Dendritic cell treated with granulocyte-macrophage colony-stimulating factor and Interleukin-4, amounts not matched to agents 40 ng/mL and 50 ng/mL, for 4 days (primary cell): ENCODE data around the gene COLEC12.
"Not testable (repeated sequence)": the region's sequence is repeated elsewhere in the genome, so short reads cannot be mapped to it uniquely, and the experiment has no call there.

Experiments
- H3K27ac Mint-ChIP-seq: one replicate; pipeline ENCODE4 v1.8.0; 2022; ENCODE audit warnings: mild to moderate bottlenecking, mixed read lengths
- H3K27me3 Mint-ChIP-seq: one replicate; pipeline ENCODE4 v1.8.0; 2022; ENCODE audit warnings: mild to moderate bottlenecking, mixed read lengths
- H3K36me3 Mint-ChIP-seq: one replicate; pipeline ENCODE4 v1.8.0; 2022; ENCODE audit warnings: low read depth, mixed read lengths
- H3K4me1 Mint-ChIP-seq: one replicate; pipeline ENCODE4 v1.8.0; 2022; ENCODE audit warnings: low read depth, mixed read lengths
- H3K4me3 Mint-ChIP-seq: one replicate; pipeline ENCODE4 v1.8.0; 2022; ENCODE audit warnings: mild to moderate bottlenecking, moderate library complexity, mixed read lengths
- H3K9me3 Mint-ChIP-seq: one replicate; pipeline ENCODE4 v1.8.0; 2022; ENCODE audit warnings: mixed read lengths
- intact Hi-C: fragments of 100-400 bp; cut with micrococcal nuclease; formaldehyde crosslinking; loops from one replicate; pipeline ENCODE4 v1.15.0; 2022

Gene COLEC12

GRCh38 chr18:319720-320119 lies 180.8 kb downstream of the COLEC12 start:
- peaks cover 16% of the 10 kb centered on the region for H3K4me1 Mint-ChIP-seq
- intact Hi-C loops, result loop anchor here (5.0 kb wide), 1 partner anchor 32 kb away; no protein-coding TSS in a partner anchor
- no peaks in the 10 kb centered on the region for H3K9me3 Mint-ChIP-seq
- no peaks in the 10 kb centered on the region for H3K36me3 Mint-ChIP-seq
- H3K4me3 Mint-ChIP-seq, result no peak overlapping the region
- no peak overlapping the region for H3K27ac Mint-ChIP-seq
- H3K27me3 Mint-ChIP-seq, result no peaks in the 10 kb centered on the region

- Mint-ChIP-seq H3K27ac (no peak overlapping the region), H3K36me3 (no peaks in the 10 kb centered on the region)
- intact Hi-C loops, result no loop called here
These were observed 181.7 kb downstream of the COLEC12 start for GRCh38 chr18:318791-319291.

GRCh38 chr18:317618-318017 lies 182.9 kb downstream of the COLEC12 start:
- no peak overlapping the region for H3K27ac Mint-ChIP-seq
- peaks cover 6% of the 10 kb centered on the region for H3K4me1 Mint-ChIP-seq
- H3K27me3 Mint-ChIP-seq, result no peaks in the 10 kb centered on the region
- intact Hi-C loops, result no loop called here
- no peaks in the 10 kb centered on the region for H3K36me3 Mint-ChIP-seq
- no peak overlapping the region for H3K4me3 Mint-ChIP-seq
- H3K9me3 Mint-ChIP-seq, result no peaks in the 10 kb centered on the region

More at GRCh38 chr18:318791-319291, 181.7 kb downstream of the COLEC12 start:
- H3K4me1 Mint-ChIP-seq, result peaks cover 16% of the 10 kb centered on the region
- no peaks in the 10 kb centered on the region for H3K9me3 Mint-ChIP-seq
- no peak overlapping the region for H3K4me3 Mint-ChIP-seq
- no peaks in the 10 kb centered on the region for H3K27me3 Mint-ChIP-seq

GRCh38 chr18:316393-316792 lies 184.1 kb downstream of the COLEC12 start:
- Mint-ChIP-seq H3K4me3 (no peak overlapping the region), H3K27ac (no peak overlapping the region), H3K4me1 (no peaks in the 10 kb centered on the region), H3K9me3 (no peaks in the 10 kb centered on the region), H3K36me3 (no peaks in the 10 kb centered on the region), H3K27me3 (no peaks in the 10 kb centered on the region)
- intact Hi-C loops, result no loop called here

GRCh38 chr18:313931-314330 lies 186.6 kb downstream of the COLEC12 start:
- Mint-ChIP-seq H3K27ac (no peak overlapping the region), H3K9me3 (no peaks in the 10 kb centered on the region), H3K4me1 (no peaks in the 10 kb centered on the region), H3K27me3 (no peaks in the 10 kb centered on the region), H3K4me3 (no peak overlapping the region), H3K36me3 (no peaks in the 10 kb centered on the region)
- intact Hi-C loops, result no loop called here

GRCh38 chr18:312415-312814 lies 188.1 kb downstream of the COLEC12 start:
- Mint-ChIP-seq H3K4me3 (no peak overlapping the region), H3K36me3 (no peaks in the 10 kb centered on the region), H3K4me1 (no peaks in the 10 kb centered on the region), H3K9me3 (no peaks in the 10 kb centered on the region), H3K27me3 (peaks cover 3% of the 10 kb centered on the region), H3K27ac (no peak overlapping the region)
- intact Hi-C loops, result no loop called here

- no peaks in the 10 kb centered on the region for H3K9me3 Mint-ChIP-seq
- H3K4me3 Mint-ChIP-seq, result no peak overlapping the region
- H3K36me3 Mint-ChIP-seq, result no peaks in the 10 kb centered on the region
- no peak overlapping the region for H3K27ac Mint-ChIP-seq
- intact Hi-C loops, result no loop called here
- H3K4me1 Mint-ChIP-seq, result no peaks in the 10 kb centered on the region
- H3K27me3 Mint-ChIP-seq, result peaks cover 6% of the 10 kb centered on the region
These were observed 190.5 kb downstream of the COLEC12 start for GRCh38 chr18:310042-310441.

GRCh38 chr18:308086-308485 lies 192.4 kb downstream of the COLEC12 start:
- intact Hi-C loops, H3K4me1 Mint-ChIP-seq, H3K27me3 Mint-ChIP-seq, H3K36me3 Mint-ChIP-seq, H3K27ac Mint-ChIP-seq, H3K9me3 Mint-ChIP-seq, H3K4me3 Mint-ChIP-seq: not testable (repeated sequence)

- H3K4me3 Mint-ChIP-seq, result no peak overlapping the region
- H3K9me3 Mint-ChIP-seq, result no peaks in the 10 kb centered on the region
- H3K27me3 Mint-ChIP-seq, result peaks cover 10% of the 10 kb centered on the region
- no peaks in the 10 kb centered on the region for H3K36me3 Mint-ChIP-seq
- no peak overlapping the region for H3K27ac Mint-ChIP-seq
- no peaks in the 10 kb centered on the region for H3K4me1 Mint-ChIP-seq
- intact Hi-C loops, result no loop called here
These were observed 193.8 kb downstream of the COLEC12 start for GRCh38 chr18:306608-307255.

- H3K4me1 Mint-ChIP-seq, result no peaks in the 10 kb centered on the region
- no peak overlapping the region for H3K27ac Mint-ChIP-seq
- H3K4me3 Mint-ChIP-seq, result no peak overlapping the region
- intact Hi-C loops, result no loop called here
- no peaks in the 10 kb centered on the region for H3K9me3 Mint-ChIP-seq
- no peaks in the 10 kb centered on the region for H3K36me3 Mint-ChIP-seq
- H3K27me3 Mint-ChIP-seq, result peaks cover 10% of the 10 kb centered on the region
These were observed 195.4 kb downstream of the COLEC12 start for GRCh38 chr18:305003-305501.

GRCh38 chr18:303607-304006 lies 196.9 kb downstream of the COLEC12 start:
- Mint-ChIP-seq H3K9me3 (no peaks in the 10 kb centered on the region), H3K27me3 (peaks cover 7% of the 10 kb centered on the region), H3K27ac (no peak overlapping the region), H3K4me3 (no peak overlapping the region), H3K36me3 (no peaks in the 10 kb centered on the region), H3K4me1 (no peaks in the 10 kb centered on the region)
- intact Hi-C loops, result no loop called here

- H3K27me3 Mint-ChIP-seq, result peaks cover 7% of the 10 kb centered on the region
- H3K4me3 Mint-ChIP-seq, result no peak overlapping the region
- H3K9me3 Mint-ChIP-seq, result no peaks in the 10 kb centered on the region
- peaks cover under 1% of the 10 kb centered on the region for H3K4me1 Mint-ChIP-seq
- no peak overlapping the region for H3K27ac Mint-ChIP-seq
- H3K36me3 Mint-ChIP-seq, result no peaks in the 10 kb centered on the region
- intact Hi-C loops, result no loop called here
These were observed 197.5 kb downstream of the COLEC12 start for GRCh38 chr18:303011-303410.

GRCh38 chr18:302097-302496 lies 198.4 kb downstream of the COLEC12 start:
- no peak overlapping the region for H3K27ac Mint-ChIP-seq
- intact Hi-C loops, result no loop called here
- H3K36me3 Mint-ChIP-seq, result no peaks in the 10 kb centered on the region
- no peak overlapping the region for H3K4me3 Mint-ChIP-seq
- peaks cover 8% of the 10 kb centered on the region for H3K4me1 Mint-ChIP-seq
- H3K27me3 Mint-ChIP-seq, result peaks cover 6% of the 10 kb centered on the region
- no peaks in the 10 kb centered on the region for H3K9me3 Mint-ChIP-seq

GRCh38 chr18:297936-298335 lies 202.6 kb downstream of the COLEC12 start:
- intact Hi-C loops, result no loop called here

More at GRCh38 chr18:297936-298335, 202.6 kb downstream of the COLEC12 start:
- no peaks in the 10 kb centered on the region for H3K27me3 Mint-ChIP-seq
- no peak overlapping the region for H3K4me3 Mint-ChIP-seq
- H3K27ac Mint-ChIP-seq, result no peak overlapping the region
- H3K36me3 Mint-ChIP-seq, result no peaks in the 10 kb centered on the region
- no peaks in the 10 kb centered on the region for H3K9me3 Mint-ChIP-seq
- H3K4me1 Mint-ChIP-seq, result peaks cover 25% of the 10 kb centered on the region
